HG03108 (cell line): ENCODE results near the gene FOXC2.

Experiments
- ATAC-seq: cut with Tn5 transposase; IDR thresholded peaks from one replicate; pipeline ENCODE4 v1.9.1; 2021; ENCODE audit warnings: moderate library complexity; ENCODE audit not compliant: unreplicated experiment

FOXC2 gene

GRCh38 chr16:86609115-86609514, 42.5 kb downstream of the FOXC2 start:
- ATAC-seq: no peak

- ATAC-seq: no peak
Observed at GRCh38 chr16:86609661-86610060, 43.0 kb downstream of the FOXC2 start.

DNA sequence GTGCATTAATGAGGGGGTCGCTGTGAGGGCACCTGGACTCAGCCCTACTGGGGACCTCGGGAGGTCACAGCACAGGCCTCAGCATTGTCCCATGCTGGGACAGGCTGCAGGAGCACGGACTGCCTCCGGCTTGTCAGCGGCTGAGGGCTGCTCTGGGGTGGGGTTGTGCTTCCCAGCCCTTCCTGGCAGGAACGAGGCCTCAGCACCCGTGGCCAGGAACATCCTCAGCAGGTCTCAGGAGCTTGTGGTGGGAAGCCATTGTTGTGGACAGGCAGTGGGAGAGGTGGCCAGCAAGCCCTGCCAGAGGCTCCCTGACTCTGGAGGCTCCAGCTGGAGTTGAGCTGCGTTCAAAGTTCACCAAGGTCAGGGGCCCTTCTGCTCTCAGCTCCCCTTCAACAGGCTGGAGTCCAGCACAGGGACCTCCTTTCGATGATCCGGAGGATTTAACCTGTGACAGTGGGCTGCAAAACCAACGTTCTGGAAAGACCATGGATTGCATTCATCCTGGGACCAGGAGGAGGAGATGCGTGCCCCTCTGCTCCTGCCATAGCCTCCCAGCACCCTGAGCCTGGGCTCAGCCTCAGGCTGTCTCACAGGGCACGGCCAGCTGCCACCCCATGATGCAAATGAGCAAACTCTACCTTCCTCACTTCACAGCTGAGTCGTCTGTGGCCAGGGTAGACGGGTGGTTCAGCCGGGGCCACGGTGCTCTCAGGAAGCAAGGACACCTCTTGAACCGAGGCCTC, 44.3 kb downstream of the FOXC2 start:
- no peak for ATAC-seq

DNA sequence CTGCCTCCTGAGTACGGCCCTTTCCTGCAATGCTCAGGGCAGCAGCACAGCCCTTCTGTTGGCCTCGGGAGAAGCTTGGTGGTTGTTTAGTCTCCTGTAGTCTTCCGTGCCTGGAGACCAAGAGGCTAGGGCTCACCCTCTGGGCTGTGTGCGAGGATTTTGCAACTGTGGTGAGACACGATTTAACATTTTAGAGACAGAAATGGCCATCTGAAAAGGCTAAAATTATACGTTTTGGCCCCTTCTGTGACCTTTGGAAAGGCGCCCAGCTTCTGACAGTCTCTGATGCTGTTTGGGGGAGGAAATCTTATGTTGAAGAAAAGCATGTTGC, 44.9 kb downstream of the FOXC2 start:
- ATAC-seq: no peak

- ATAC-seq: no peak
Observed at GRCh38 chr16:86611941-86612340, 45.3 kb downstream of the FOXC2 start.

DNA sequence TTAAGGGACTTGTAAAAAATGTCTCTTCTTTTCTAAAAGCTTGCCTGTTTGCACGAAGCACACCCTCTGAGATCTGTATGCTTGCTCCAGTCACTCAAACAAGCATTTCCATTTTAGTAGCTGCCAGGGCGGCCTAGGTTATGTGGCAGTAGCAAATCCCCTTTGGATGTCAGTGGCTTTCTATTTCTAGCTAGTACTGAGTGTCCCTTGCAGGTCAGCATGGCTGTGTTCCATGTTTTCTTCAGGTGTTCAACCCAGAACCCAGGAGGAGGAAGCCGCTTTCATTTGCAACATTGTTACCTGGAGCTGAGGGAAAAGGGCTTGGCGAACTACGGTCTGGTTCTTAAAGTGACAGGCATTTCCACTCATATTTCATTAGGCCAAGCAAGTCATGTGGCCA, 48.1 kb downstream of the FOXC2 start:
- ATAC-seq: no peak

- no peak for ATAC-seq
Observed at GRCh38 chr16:86616906-86617305, 50.3 kb downstream of the FOXC2 start.

DNA sequence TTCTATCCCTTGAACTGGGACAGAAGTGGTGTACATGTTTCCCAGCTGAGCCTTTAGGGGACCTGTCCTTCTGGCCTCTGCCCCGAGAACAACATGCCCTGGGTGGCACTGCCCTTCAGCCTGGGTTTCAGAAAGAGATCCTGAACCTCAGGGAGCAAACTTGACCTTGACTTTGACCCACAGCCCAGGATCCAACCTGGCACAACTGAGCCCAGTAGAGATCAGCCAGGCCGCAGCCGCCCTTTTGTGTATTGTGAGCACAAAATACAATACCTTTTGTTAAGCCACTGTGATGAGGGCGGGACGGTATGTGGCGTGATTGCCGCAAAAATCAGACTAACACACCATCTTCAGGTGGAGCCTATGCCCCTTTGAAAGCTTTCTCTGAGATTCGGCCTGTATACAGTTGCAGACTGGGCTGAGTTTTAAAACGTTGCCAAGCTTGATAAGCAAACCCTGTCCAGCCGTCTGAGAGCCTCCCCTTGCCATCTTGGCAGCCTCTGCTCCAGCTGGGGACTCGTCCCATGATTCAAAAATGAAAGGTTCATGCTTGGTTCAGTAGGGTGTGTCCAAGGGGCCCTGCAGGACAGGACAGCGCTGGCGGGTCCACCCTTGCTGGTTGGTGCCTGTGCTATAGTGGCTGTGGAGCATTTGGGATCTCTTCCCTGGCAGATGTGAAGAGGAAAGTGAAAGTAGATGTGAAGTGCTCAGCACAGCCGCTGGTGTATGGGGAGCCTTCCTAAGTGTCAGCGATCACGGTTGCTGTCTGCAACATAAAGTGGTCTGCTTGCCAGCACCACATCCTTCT, 52.0 kb downstream of the FOXC2 start:
- ATAC-seq: no peak
